GM06990 (cell line): ENCODE data around the gene MCM8.

Experiments used
- DNase-seq: peaks from one replicate; pipeline ENCODE4 v3.0.0-alpha.2; 2011; ENCODE audit not compliant: insufficient read length; ENCODE audit errors: extremely low read depth
- H3K27me3 ChIP-seq: replicated peaks from 2 replicates; pipeline ENCODE4 v1.6.0; 2011; ENCODE audit warnings: low read length; ENCODE audit not compliant: control insufficient read depth, insufficient read depth
- H3K36me3 ChIP-seq: 2 replicates; pipeline ENCODE4 v1.5.1; 2011; ENCODE audit warnings: low read length; ENCODE audit not compliant: control insufficient read depth, insufficient read depth
- H3K4me3 ChIP-seq: replicated peaks from 2 replicates; pipeline ENCODE4 v1.5.1; 2011; ENCODE audit warnings: low read depth, mild to moderate bottlenecking, control low read depth, low read length
- TF ChIP-seq, protein P1 (sequence below): IDR thresholded peaks from 2 replicates; pipeline ENCODE4 v1.5.1; 2011; ENCODE audit warnings: low read length, control low read depth, mild to moderate bottlenecking, inconsistent platforms; ENCODE audit not compliant: insufficient read depth, poor library complexity, severe bottlenecking

The MCM8 gene

DNA sequence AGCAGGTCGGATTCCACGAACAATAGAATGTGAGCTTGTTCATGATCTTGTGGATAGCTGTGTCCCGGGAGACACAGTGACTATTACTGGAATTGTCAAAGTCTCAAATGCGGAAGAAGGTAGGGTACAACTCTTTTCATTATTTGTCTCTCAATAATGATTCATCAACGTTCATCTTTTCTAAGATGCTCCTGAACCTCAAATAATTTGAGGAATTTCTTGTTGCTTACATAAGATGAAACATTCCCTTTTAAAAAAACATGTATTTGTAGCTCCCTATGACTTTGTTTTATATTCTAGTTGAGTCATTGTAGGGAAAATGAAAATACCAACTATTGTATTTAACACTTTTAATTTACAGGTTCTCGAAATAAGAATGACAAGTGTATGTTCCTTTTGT, 17.0 kb downstream of the MCM8 start:
- DNase-seq: no peak
- Histone ChIP-seq H3K36me3 (peaks cover 3% of the 10 kb centered on the region), H3K4me3 (no peak overlapping the region), H3K27me3 (no peaks in the 10 kb centered on the region)
- TF ChIP-seq, protein P1, sequence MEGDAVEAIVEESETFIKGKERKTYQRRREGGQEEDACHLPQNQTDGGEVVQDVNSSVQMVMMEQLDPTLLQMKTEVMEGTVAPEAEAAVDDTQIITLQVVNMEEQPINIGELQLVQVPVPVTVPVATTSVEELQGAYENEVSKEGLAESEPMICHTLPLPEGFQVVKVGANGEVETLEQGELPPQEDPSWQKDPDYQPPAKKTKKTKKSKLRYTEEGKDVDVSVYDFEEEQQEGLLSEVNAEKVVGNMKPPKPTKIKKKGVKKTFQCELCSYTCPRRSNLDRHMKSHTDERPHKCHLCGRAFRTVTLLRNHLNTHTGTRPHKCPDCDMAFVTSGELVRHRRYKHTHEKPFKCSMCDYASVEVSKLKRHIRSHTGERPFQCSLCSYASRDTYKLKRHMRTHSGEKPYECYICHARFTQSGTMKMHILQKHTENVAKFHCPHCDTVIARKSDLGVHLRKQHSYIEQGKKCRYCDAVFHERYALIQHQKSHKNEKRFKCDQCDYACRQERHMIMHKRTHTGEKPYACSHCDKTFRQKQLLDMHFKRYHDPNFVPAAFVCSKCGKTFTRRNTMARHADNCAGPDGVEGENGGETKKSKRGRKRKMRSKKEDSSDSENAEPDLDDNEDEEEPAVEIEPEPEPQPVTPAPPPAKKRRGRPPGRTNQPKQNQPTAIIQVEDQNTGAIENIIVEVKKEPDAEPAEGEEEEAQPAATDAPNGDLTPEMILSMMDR: no peak

DNA sequence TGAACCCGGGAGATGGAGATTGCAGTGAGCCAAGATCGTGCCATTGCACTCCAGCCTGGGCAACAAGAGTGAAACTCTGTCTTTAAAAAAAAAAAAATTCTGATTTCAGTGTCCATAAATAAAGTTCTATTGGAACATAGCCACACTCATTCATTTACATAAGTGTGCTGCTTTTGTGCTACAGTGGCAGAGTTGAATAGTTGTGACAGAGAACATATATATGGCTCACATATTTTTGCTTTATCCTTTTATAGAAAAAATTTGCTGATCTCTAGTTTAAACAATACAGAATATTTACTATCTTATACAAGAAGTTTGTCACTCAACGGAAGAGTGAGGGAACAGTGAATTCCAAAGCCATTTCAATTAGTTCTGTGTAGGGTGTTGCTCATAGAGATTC, 18.0 kb downstream of the MCM8 start:
- TF ChIP-seq, protein P1: no peak
- H3K27me3 ChIP-seq: no peaks in the 10 kb centered on the region
- no peak for DNase-seq
- peaks cover 1% of the 10 kb centered on the region; the same call in 1 of the 2 replicates for H3K36me3 ChIP-seq
- no peak overlapping the region for H3K4me3 ChIP-seq

- no peak for DNase-seq
- H3K27me3 ChIP-seq: no peaks in the 10 kb centered on the region
- H3K36me3 ChIP-seq: peaks cover 3% of the 10 kb centered on the region
- H3K4me3 ChIP-seq: no peak overlapping the region
- TF ChIP-seq, protein P1: no peak
Observed at GRCh38 chr20:5969348-5969935, 19.0 kb downstream of the MCM8 start.

- no peak for DNase-seq
- no peaks in the 10 kb centered on the region for H3K27me3 ChIP-seq
- peaks cover 3% of the 10 kb centered on the region for H3K36me3 ChIP-seq
- no peak overlapping the region for H3K4me3 ChIP-seq
- TF ChIP-seq, protein P1: no peak
Observed at GRCh38 chr20:5969940-5970339, 19.5 kb downstream of the MCM8 start.

DNA sequence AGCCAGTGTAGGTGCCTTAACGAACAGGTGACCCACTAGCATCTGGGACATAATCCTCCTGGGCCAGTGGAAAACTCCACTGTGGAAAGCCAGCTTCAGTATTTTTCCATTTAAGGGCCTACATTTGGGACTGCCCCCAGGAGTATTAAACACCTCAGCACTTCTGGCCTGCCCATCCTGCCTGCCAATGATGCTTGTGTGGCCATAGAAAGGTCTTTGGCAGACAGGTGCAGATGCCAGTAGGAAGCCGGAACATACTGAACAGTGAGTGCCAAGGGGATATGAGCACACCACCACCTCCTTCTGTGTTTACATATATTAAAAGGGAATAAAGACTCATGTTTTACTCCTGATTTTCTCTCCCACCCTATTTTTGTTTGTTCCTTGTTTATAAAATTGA, 19.9 kb downstream of the MCM8 start:
- H3K36me3 ChIP-seq: peaks cover 3% of the 10 kb centered on the region
- TF ChIP-seq, protein P1: no peak

GRCh38 chr20:5971203-5971602, 20.8 kb downstream of the MCM8 start:
- H3K27me3 ChIP-seq: no peaks in the 10 kb centered on the region
- DNase-seq: no peak
- peaks cover 3% of the 10 kb centered on the region for H3K36me3 ChIP-seq
- no peak overlapping the region for H3K4me3 ChIP-seq
- TF ChIP-seq, protein P1: no peak

More for the DNA sequence above, 19.9 kb downstream of the MCM8 start:
- Histone ChIP-seq H3K4me3 (no peak overlapping the region), H3K27me3 (no peaks in the 10 kb centered on the region)
- DNase-seq: no peak
